ENCODE results near the gene SIAH2.

SIAH2 gene

GRCh38 chr3:150741497-150742140, 21.4 kb downstream of the SIAH2 start:
- no peaks in the 10 kb centered on the region for H3K9me2 ChIP-seq (replicated peaks; ENCODE audit: insufficient read depth, low read length)
- H2AFZ ChIP-seq (ENCODE audit: low read length): no peak overlapping the region
- no peak for TF ChIP-seq EZH2phosphoT487 (IDR thresholded peaks at IDR 0.05; ENCODE audit: low read length)
- H3F3A ChIP-seq (ENCODE audit: insufficient read depth, low read length): no peaks in the 10 kb centered on the region
- peaks cover 32% of the 10 kb centered on the region for H4K20me1 ChIP-seq (ENCODE audit: insufficient read depth, low read length)
- H3K4me3 ChIP-seq (ENCODE audit: low read length): no peak overlapping the region
- H3K4me2 ChIP-seq (ENCODE audit: low read depth, low read length): no peak overlapping the region
- no peak overlapping the region for H3K27ac ChIP-seq (ENCODE audit: low read length)
- peaks cover 21% of the 10 kb centered on the region for H3K4me1 ChIP-seq (ENCODE audit: low read length)
- H3K9ac ChIP-seq (ENCODE audit: low read length): no peak overlapping the region
- peaks cover 6% of the 10 kb centered on the region for H3K36me3 ChIP-seq (replicated peaks; ENCODE audit: insufficient read depth, low read length)
- H3K79me2 ChIP-seq (ENCODE audit: low read length): peaks cover 61% of the 10 kb centered on the region
- DNase-seq: no peak
- no peaks in the 10 kb centered on the region for H3K9me3 ChIP-seq (replicated peaks; ENCODE audit: insufficient read depth, low read length)
- no peaks in the 10 kb centered on the region for H3K27me3 ChIP-seq (replicated peaks; ENCODE audit: insufficient read depth, low read length)

GRCh38 chr3:150740733-150741496, 22.1 kb downstream of the SIAH2 start:
- Histone ChIP-seq H3K9me3 (replicated peaks; ENCODE audit: insufficient read depth, low read length) (no peaks in the 10 kb centered on the region), H3K9ac (ENCODE audit: low read length) (no peak overlapping the region), H3F3A (ENCODE audit: insufficient read depth, low read length) (no peaks in the 10 kb centered on the region), H3K4me1 (ENCODE audit: low read length) (peaks cover 21% of the 10 kb centered on the region), H2AFZ (ENCODE audit: low read length) (no peak overlapping the region), H3K27me3 (replicated peaks; ENCODE audit: insufficient read depth, low read length) (no peaks in the 10 kb centered on the region), H3K36me3 (replicated peaks; ENCODE audit: insufficient read depth, low read length) (peaks cover 6% of the 10 kb centered on the region), H3K4me3 (ENCODE audit: low read length) (no peak overlapping the region), H3K79me2 (ENCODE audit: low read length) (peaks cover 54% of the 10 kb centered on the region), H3K9me2 (replicated peaks; ENCODE audit: insufficient read depth, low read length) (no peaks in the 10 kb centered on the region), H3K27ac (ENCODE audit: low read length) (no peak overlapping the region), H4K20me1 (ENCODE audit: insufficient read depth, low read length) (peaks cover 27% of the 10 kb centered on the region), H3K4me2 (ENCODE audit: low read depth, low read length) (no peak overlapping the region)
- TF ChIP-seq, protein P1, sequence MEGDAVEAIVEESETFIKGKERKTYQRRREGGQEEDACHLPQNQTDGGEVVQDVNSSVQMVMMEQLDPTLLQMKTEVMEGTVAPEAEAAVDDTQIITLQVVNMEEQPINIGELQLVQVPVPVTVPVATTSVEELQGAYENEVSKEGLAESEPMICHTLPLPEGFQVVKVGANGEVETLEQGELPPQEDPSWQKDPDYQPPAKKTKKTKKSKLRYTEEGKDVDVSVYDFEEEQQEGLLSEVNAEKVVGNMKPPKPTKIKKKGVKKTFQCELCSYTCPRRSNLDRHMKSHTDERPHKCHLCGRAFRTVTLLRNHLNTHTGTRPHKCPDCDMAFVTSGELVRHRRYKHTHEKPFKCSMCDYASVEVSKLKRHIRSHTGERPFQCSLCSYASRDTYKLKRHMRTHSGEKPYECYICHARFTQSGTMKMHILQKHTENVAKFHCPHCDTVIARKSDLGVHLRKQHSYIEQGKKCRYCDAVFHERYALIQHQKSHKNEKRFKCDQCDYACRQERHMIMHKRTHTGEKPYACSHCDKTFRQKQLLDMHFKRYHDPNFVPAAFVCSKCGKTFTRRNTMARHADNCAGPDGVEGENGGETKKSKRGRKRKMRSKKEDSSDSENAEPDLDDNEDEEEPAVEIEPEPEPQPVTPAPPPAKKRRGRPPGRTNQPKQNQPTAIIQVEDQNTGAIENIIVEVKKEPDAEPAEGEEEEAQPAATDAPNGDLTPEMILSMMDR (IDR thresholded peaks at IDR 0.05; ENCODE audit: low read length): no peak
- TF ChIP-seq EZH2phosphoT487 (IDR thresholded peaks at IDR 0.05; ENCODE audit: low read length): no peak
- no peak for TF ChIP-seq EZH2 (optimal IDR thresholded peaks at IDR 0.05; ENCODE audit: low read depth, low read length)
- DNase-seq: no peak

DNA sequence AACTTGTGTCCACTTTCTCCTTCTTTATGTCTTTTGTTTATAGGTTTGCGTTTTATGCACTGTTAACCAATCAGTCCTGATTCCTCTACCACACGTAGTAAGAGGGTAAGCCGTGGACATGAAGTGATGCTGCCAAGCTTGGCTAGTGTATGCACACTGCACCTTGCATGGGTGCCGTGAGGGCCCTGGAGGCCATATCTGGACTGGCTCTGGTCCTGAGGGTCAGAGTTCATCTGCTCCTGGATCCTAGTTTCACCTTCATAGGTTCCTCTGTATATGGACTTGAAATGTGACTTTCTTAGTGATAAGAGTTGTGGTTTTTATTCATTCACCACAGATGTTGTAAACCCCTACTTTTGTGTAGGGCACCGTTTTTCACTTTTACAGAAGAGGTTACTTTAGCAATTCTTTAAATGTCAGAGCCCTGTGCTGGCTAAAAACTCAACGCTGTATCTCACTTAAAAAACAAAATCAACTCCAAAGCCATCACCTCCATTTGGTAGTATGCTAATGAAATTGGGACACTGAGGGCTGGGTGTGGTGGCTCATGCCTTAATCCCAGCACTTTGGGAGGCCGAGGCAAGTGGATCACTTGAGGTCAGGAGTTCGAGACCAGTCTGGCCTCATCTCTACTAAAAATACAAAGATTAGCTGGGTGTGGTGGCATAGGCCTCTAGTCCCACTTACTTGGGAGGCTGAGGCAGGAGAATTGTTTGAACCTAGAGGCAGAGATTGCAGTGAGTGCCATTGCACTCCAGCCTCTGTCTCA, 22.9 kb downstream of the SIAH2 start:
- no peak overlapping the region for H3K4me3 ChIP-seq (ENCODE audit: low read length)
- no peaks in the 10 kb centered on the region for H3K9me2 ChIP-seq (replicated peaks; ENCODE audit: insufficient read depth, low read length)
- TF ChIP-seq EZH2phosphoT487 (IDR thresholded peaks at IDR 0.05; ENCODE audit: low read length) (no peak), EZH2 (optimal IDR thresholded peaks at IDR 0.05; ENCODE audit: low read depth, low read length) (no peak)
- TF ChIP-seq, protein P1 (IDR thresholded peaks at IDR 0.05; ENCODE audit: low read length): no peak
- no peak for DNase-seq
- peak overlapping the region; percentile 31 for H3K4me2 ChIP-seq (ENCODE audit: low read depth, low read length)
- H3K36me3 ChIP-seq (replicated peaks; ENCODE audit: insufficient read depth, low read length): peaks cover 6% of the 10 kb centered on the region
- no peaks in the 10 kb centered on the region for H3K9me3 ChIP-seq (replicated peaks; ENCODE audit: insufficient read depth, low read length)
- peaks cover 21% of the 10 kb centered on the region for H3K4me1 ChIP-seq (ENCODE audit: low read length)
- H3K27me3 ChIP-seq (replicated peaks; ENCODE audit: insufficient read depth, low read length): no peaks in the 10 kb centered on the region
- no peak overlapping the region for H3K9ac ChIP-seq (ENCODE audit: low read length)
- no peaks in the 10 kb centered on the region for H3F3A ChIP-seq (ENCODE audit: insufficient read depth, low read length)
- no peak overlapping the region for H2AFZ ChIP-seq (ENCODE audit: low read length)
- peak overlapping the region; percentile 4; the same call in 1 of the 2 replicates for H3K27ac ChIP-seq (ENCODE audit: low read length)
- peaks cover 21% of the 10 kb centered on the region for H4K20me1 ChIP-seq (ENCODE audit: insufficient read depth, low read length)
- peaks cover 46% of the 10 kb centered on the region for H3K79me2 ChIP-seq (ENCODE audit: low read length)

All from MM.1S (cell line).